Heart left ventricle (tissue), 16 donors: ENCODE data around the gene GGN. TPM values are rescaled to one million over a fixed set of nuclear protein-coding genes. Genes with fewer than 3 reads are reported as not detected.
A peak's percentile ranks its signal among the peaks of the same experiment; 100 is the strongest.

Source experiments
- ATAC-seq, 4 donors: fragments of 200-7000 bp; cut with Tn5 transposase; one replicate each; pipeline ENCODE4 v1.9.1; 2020 to 2022; ENCODE audit warnings: moderate library complexity in 4 of 4, mild to moderate bottlenecking in 3 of 4, moderate number of reproducible peaks in 1 of 4
- DNase-seq, 5 donors: peaks; one replicate each; pipeline ENCODE4 v3.0.0-alpha.2; 2020
- H3K27ac ChIP-seq, 12 donors: fragments of 200-600 bp; sonication (generic) in 4 of 12; one replicate each; pipeline versions ENCODE4 v1.5.0 to v1.8.0; 2016 to 2022; ENCODE audit warnings: mild to moderate bottlenecking in 2 of 12
- H3K27me3 ChIP-seq, 9 donors: fragments of 200-600 bp; sonication (generic) in 2 of 9; one replicate each; pipeline versions ENCODE4 v1.5.1 to v1.8.0; 2016 to 2022; ENCODE audit warnings: mild to moderate bottlenecking in 3 of 9
- H3K36me3 ChIP-seq, 9 donors: fragments of 200-600 bp; sonication (generic) in 2 of 9; one replicate each; pipeline versions ENCODE4 v1.5.0 to v1.8.0; 2018 to 2022; ENCODE audit warnings: mild to moderate bottlenecking in 2 of 9
- H3K4me1 ChIP-seq, 12 donors: fragments of 200-600 bp; sonication (generic) in 4 of 12; one replicate each; pipeline versions ENCODE4 v1.5.0 to v1.8.0; 2016 to 2022; ENCODE audit warnings: mild to moderate bottlenecking in 3 of 12
- H3K4me3 ChIP-seq, 12 donors: fragments of 200-600 bp; sonication (generic) in 4 of 12; one replicate each; pipeline versions ENCODE4 v1.5.0 to v1.8.0; 2017 to 2022; ENCODE audit warnings: mild to moderate bottlenecking in 9 of 12, moderate library complexity in 4 of 12
- H3K9me3 ChIP-seq, 12 donors: fragments of 200-600 bp; sonication (generic) in 4 of 12; one replicate each; pipeline versions ENCODE4 v1.5.0 to v1.8.0; 2016 to 2022; ENCODE audit warnings: mild to moderate bottlenecking in 1 of 12
- CTCF ChIP-seq, 12 donors: fragments of 200-600 bp; sonication (generic) in 4 of 12; IDR thresholded peaks; one replicate each; pipeline versions ENCODE4 v1.5.0 to v1.8.0; 2018 to 2022; ENCODE audit warnings: antibody characterized with exemption in 12 of 12, mild to moderate bottlenecking in 5 of 12
- POLR2A ChIP-seq, 2 donors: fragments of 450-650 bp; IDR thresholded peaks; one replicate each; pipeline ENCODE4 v1.6.1; 2017; ENCODE audit warnings: antibody characterized with exemption in 2 of 2, mild to moderate bottlenecking in 2 of 2, moderate library complexity in 2 of 2
- WGBS, 4 donors: extraction: QIAGEN DNeasy Blood & Tissue Kit in 2 of 4; methylation state at CpG; one replicate each; pipeline versions ENCODE4 v1.1.5 to v1.1.7; 2013 to 2018; 5-methylcytosine and 5-hydroxymethylcytosine counted together
- intact Hi-C, 10 donors: fragments of 100-400 bp; cut with DNase I; formaldehyde crosslinking; loops; one replicate each; pipeline versions ENCODE4 v1.11.1 to v1.14.2; 2022
- polyA plus RNA-seq, 2 donors: library from polyadenylated mRNA; stranded (reverse); fragments of 200-250 nt; gene quantifications; one replicate each; pipeline ENCODE4 v1.2.3, GENCODE V29; 2013
- total RNA-seq, 9 donors: library from RNA; depleted of rRNA in 2 of 9; stranded (reverse); fragments of >200 nt in 2 of 9; fragmentation: NEBNext Ultra II Directional in 3 of 9; extraction: Animal tissue kit (Norgen Biotek cat#: 25700) in 3 of 9; gene quantifications; one replicate each; pipeline versions ENCODE4 v1.1.0 to v1.2.4, GENCODE V29; 2016 to 2023
- donor health status: ischemic (EF 13 %, LVEDD 7.1; RV severe dilation, severe dysfunction).
- donor health status: healthy with polysubstance abuse.
- donor health status: DM: no; HTN: yes; CAD: no.
- donor health status: DM: no; HTN: no; CAD: no.
- donor health status: ischemic (EF 25% LVEDD 6.9; RV normal size, moderate dysfunction).
- donor health status: ischemic (EF 25% LVEDD 5.7; RV mildly dilated, moderate dysfunction).
- donor health status: healthy.
- donor health status: DM: yes; HTN: yes; CAD: no.
- donor health status: ischemic (EF 35%, LVEDD 5.7; RV mildly dilated, moderate dysfunction).
- donor health status: nonischemic (EF 11% LVEDD 7.7; RV severe dilation, severe dysfunction).
- donor health status: DM: yes; HTN: yes; CAD: no.
- donor health status: PGD.
- donor health status: ischemic (EF 29% LVEDD 5.4; RV normal size, mild dysfunction).
- donor health status: nonischemic (EF 23%, LVEDD 6.1; RV moderate dilation, normal function).

Gene GGN
- total and polyA plus RNA-seq, 11 donors, result 0.15 to 0.67 (median 0.31) TPM; not detected in 4

DNA sequence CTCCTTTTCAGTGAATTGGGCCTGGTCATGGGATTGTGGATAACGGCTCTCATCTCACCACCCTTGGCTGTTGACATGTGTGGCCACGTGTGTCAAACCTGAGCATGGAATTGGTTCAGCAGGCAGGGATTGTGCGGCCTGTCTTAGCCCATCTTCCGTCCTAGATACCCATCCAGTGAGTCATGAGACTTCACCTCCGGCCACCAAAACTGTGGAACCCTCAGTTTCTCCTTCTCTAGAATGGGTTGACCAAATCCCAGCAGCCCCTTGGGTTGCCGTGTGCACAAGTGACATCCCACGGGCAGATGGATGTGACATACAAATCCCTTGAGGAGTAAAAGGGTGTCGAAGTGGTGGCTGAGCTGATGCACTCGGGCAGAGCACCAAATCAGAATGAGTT is 6.7 kb downstream of the GGN start:
- TF ChIP-seq POLR2A (IDR thresholded peaks at IDR 0.05) (no peak), CTCF (IDR thresholded peaks at IDR 0.05) (no peak)
- peaks cover 0 to 6% (median 0%) of the 10 kb centered on the region in 9 donors for H3K27me3 ChIP-seq
- 80 to 91% (median 89%) methylated on average over 9 of the region's 9 CpGs for WGBS, 4 donors
- DNase-seq (no peak), ATAC-seq (no peak)
- no peak overlapping the region for H3K27ac ChIP-seq
- intact Hi-C loops, result no loop called here
- no peak overlapping the region for H3K4me3 ChIP-seq
- H3K9me3 ChIP-seq, result no peaks in the 10 kb centered on the region
- H3K36me3 ChIP-seq, result peaks cover 11 to 95% (median 86%) of the 10 kb centered on the region in 9 donors
- peaks cover 0 to 23% (median 12%) of the 10 kb centered on the region in 12 donors for H3K4me1 ChIP-seq

DNA sequence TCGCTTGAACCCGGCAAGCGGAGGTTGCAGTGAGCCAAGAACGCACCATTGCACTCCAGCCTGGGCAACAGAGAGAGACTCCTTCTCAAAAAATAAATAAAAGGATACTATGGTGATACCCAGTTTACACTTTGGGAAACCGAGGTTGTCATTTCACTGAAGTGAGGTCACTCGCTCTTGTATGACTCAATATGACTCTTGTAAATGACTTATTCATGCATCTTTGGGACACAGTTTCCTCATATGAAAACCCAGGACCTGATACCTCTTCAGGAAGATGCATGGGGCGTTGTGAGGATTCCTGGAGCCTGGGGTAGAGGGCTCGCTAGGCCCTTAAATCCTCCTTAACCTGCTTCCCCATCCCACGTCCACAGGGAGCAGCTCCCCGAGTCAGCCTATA is 9.0 kb downstream of the GGN start:
- no peak overlapping the region for H3K27ac ChIP-seq
- peaks cover 11 to 76% (median 70%) of the 10 kb centered on the region in 9 donors for H3K36me3 ChIP-seq
- no peak for DNase-seq
- no peaks in the 10 kb centered on the region for H3K9me3 ChIP-seq
- intact Hi-C loops, result loop anchor here in 1 of 10 donors (5.0 kb wide), 1 partner anchor 42 kb away; the partner anchor contains the start of gene CATSPERG
- no peaks in the 10 kb centered on the region for H3K27me3 ChIP-seq
- peaks cover 7 to 29% (median 21%) of the 10 kb centered on the region in 12 donors for H3K4me1 ChIP-seq
- ATAC-seq, result no peak
- H3K4me3 ChIP-seq, result no peak overlapping the region
- no peak for TF ChIP-seq POLR2A (IDR thresholded peaks at IDR 0.05)
- no peak for TF ChIP-seq CTCF (IDR thresholded peaks at IDR 0.05)
- 93 to 97% (median 95%) methylated on average over 10 of the region's 10 CpGs for WGBS, 4 donors

- Histone ChIP-seq H3K36me3 (peaks cover 11 to 58% (median 52%) of the 10 kb centered on the region in 9 donors), H3K4me3 (no peak overlapping the region)
- no peak for ATAC-seq
These were observed 10.8 kb downstream of the GGN start for GRCh38 chr19:38377052-38377451.

GRCh38 chr19:38376576-38376975 is 11.3 kb downstream of the GGN start:
- intact Hi-C loops, result loop anchor here in 1 of 10 donors (5.0 kb wide), 1 partner anchor 39 kb away; the partner anchor contains the start of gene CATSPERG
- H3K36me3 ChIP-seq, result peaks cover 9 to 53% (median 47%) of the 10 kb centered on the region in 9 donors
- DNase-seq (no peak), ATAC-seq (no peak)
- peaks cover 7 to 29% (median 22%) of the 10 kb centered on the region in 12 donors for H3K4me1 ChIP-seq
- WGBS, 4 donors, result 30 to 64% (median 57%) methylated on average over 3 of the region's 3 CpGs
- TF ChIP-seq POLR2A (IDR thresholded peaks at IDR 0.05) (no peak), CTCF (IDR thresholded peaks at IDR 0.05) (no peak)
- peak overlapping the region in 10 of 12 donors; percentile 23 to 97 (median 90) for H3K27ac ChIP-seq
- H3K9me3 ChIP-seq, result no peaks in the 10 kb centered on the region
- H3K4me3 ChIP-seq, result peak overlapping the region in 5 of 12 donors; percentile 70 to 93 (median 84)
- H3K27me3 ChIP-seq, result no peaks in the 10 kb centered on the region

More at GRCh38 chr19:38377052-38377451, 10.8 kb downstream of the GGN start:
- intact Hi-C loops, result loop anchor here in 1 of 10 donors (5.0 kb wide), 1 partner anchor 40 kb away; the partner anchor contains the start of gene CATSPERG
- no peak for TF ChIP-seq CTCF (IDR thresholded peaks at IDR 0.05)
- H3K4me1 ChIP-seq, result peaks cover 7 to 29% (median 22%) of the 10 kb centered on the region in 12 donors
- no peaks in the 10 kb centered on the region for H3K27me3 ChIP-seq
- H3K9me3 ChIP-seq, result no peaks in the 10 kb centered on the region
- no peak for DNase-seq
- 97 to 99% (median 98%) methylated on average over 4 of the region's 4 CpGs for WGBS, 4 donors
- peak overlapping the region in 2 of 12 donors; percentile 3 to 96 for H3K27ac ChIP-seq
